ENCODE results near the gene AGMO. TPM values are rescaled to one million over a fixed set of nuclear protein-coding genes. Genes with fewer than 3 reads are reported as not detected.

Gene AGMO
- total RNA-seq, 2 donors from 2014 or later = 1.9 TPM; not detected in 1

DNA sequence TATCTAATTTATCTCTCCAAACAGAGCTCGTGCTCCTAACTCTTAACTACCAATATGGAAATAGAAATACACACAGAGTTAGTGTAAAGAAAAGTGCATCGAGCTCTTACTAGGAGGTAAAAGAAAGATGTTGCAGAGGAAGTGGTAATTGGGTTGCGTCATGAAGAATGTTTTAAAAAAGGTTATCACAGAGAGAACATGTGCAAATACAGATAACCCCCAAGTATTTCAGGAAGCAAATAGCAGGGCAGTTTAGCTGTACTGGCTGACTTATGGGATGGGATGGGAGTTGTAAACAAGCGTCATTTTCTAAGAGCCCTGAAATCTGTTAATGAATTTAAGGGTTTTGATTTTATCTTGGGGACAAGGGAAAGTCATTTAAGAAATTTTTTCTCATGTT lies 153.9 kb downstream of the AGMO start:
- no peaks in the 10 kb centered on the region for H3K9me3 Mint-ChIP-seq
- H3K36me3 ChIP-seq (ENCODE audit: control insufficient read depth, insufficient read depth, low read length) = no peaks in the 10 kb centered on the region
- peaks cover 13% of the 10 kb centered on the region for H3K4me1 Mint-ChIP-seq
- H3K4me1 ChIP-seq (ENCODE audit: control insufficient read depth, insufficient read depth, low read length) = no peaks in the 10 kb centered on the region
- no peak for DNase-seq
- H3K36me3 Mint-ChIP-seq (ENCODE audit: low read depth) = no peaks in the 10 kb centered on the region
- no peak overlapping the region for H3K27ac Mint-ChIP-seq
- H3K4me3 ChIP-seq (ENCODE audit: low read length) = no peak overlapping the region
- no peak overlapping the region for H3K9ac ChIP-seq (ENCODE audit: extremely low read depth, low read length, poor library complexity, severe bottlenecking)
- no peaks in the 10 kb centered on the region for H3K27me3 Mint-ChIP-seq (ENCODE audit: insufficient read depth)
- no peak overlapping the region for H3K27ac ChIP-seq (ENCODE audit: low read depth, low read length)
- no peak overlapping the region for H3K4me3 Mint-ChIP-seq
- no peaks in the 10 kb centered on the region for H3K27me3 ChIP-seq (ENCODE audit: control insufficient read depth, insufficient read depth, low read length, poor library complexity, severe bottlenecking)
- no peaks in the 10 kb centered on the region for H3K9me3 ChIP-seq (ENCODE audit: control insufficient read depth, low read length)
- TF ChIP-seq, protein P1, sequence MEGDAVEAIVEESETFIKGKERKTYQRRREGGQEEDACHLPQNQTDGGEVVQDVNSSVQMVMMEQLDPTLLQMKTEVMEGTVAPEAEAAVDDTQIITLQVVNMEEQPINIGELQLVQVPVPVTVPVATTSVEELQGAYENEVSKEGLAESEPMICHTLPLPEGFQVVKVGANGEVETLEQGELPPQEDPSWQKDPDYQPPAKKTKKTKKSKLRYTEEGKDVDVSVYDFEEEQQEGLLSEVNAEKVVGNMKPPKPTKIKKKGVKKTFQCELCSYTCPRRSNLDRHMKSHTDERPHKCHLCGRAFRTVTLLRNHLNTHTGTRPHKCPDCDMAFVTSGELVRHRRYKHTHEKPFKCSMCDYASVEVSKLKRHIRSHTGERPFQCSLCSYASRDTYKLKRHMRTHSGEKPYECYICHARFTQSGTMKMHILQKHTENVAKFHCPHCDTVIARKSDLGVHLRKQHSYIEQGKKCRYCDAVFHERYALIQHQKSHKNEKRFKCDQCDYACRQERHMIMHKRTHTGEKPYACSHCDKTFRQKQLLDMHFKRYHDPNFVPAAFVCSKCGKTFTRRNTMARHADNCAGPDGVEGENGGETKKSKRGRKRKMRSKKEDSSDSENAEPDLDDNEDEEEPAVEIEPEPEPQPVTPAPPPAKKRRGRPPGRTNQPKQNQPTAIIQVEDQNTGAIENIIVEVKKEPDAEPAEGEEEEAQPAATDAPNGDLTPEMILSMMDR (conservative IDR thresholded peaks at IDR 0.05) = no peak
- 83 to 91% methylated on average over 1 to 4 of the region's 4 CpGs for WGBS, 2 experiments (ENCODE audit: insufficient coverage in 1 of 2, insufficient read length in 1 of 2)

DNA sequence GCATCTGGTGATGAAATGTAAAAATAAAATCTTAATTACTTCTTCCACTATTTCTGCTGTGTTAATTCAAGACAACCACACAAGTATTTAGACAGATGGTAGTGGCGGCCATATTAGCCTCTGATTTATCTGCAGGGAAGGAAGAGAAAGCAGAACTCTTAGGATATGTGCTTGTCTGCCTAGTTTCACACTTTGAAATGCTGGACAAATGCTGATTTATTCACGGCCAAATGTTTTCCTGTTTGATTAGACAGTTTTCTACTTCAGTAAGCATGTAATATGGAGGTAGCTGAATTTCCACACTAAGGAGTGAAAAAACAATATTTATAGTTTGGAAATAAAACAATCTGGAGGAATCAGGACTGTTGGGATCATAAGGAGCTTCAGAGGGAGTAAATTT lies 158.1 kb downstream of the AGMO start:
- Histone ChIP-seq H3K4me3 (ENCODE audit: low read length) (no peak overlapping the region), H3K4me1 (ENCODE audit: control insufficient read depth, insufficient read depth, low read length) (no peaks in the 10 kb centered on the region), H3K36me3 (ENCODE audit: control insufficient read depth, insufficient read depth, low read length) (no peaks in the 10 kb centered on the region), H3K27ac (ENCODE audit: low read depth, low read length) (no peak overlapping the region), H3K9ac (ENCODE audit: extremely low read depth, low read length, poor library complexity, severe bottlenecking) (no peak overlapping the region), H3K27me3 (ENCODE audit: control insufficient read depth, insufficient read depth, low read length, poor library complexity, severe bottlenecking) (no peaks in the 10 kb centered on the region), H3K9me3 (ENCODE audit: control insufficient read depth, low read length) (no peaks in the 10 kb centered on the region)
- Mint-ChIP-seq H3K9me3 (no peaks in the 10 kb centered on the region), H3K36me3 (ENCODE audit: low read depth) (no peaks in the 10 kb centered on the region), H3K27me3 (ENCODE audit: insufficient read depth) (no peaks in the 10 kb centered on the region), H3K4me3 (no peak overlapping the region), H3K4me1 (peaks cover 7% of the 10 kb centered on the region), H3K27ac (peak overlapping the region; percentile 20)
- TF ChIP-seq, protein P1 (conservative IDR thresholded peaks at IDR 0.05) = no peak
- DNase-seq = no peak
- WGBS, 2 experiments (ENCODE audit: insufficient coverage in 1 of 2, insufficient read length in 1 of 2) = 89 to 100% methylated on average over 1 to 2 of the region's 2 CpGs

DNA sequence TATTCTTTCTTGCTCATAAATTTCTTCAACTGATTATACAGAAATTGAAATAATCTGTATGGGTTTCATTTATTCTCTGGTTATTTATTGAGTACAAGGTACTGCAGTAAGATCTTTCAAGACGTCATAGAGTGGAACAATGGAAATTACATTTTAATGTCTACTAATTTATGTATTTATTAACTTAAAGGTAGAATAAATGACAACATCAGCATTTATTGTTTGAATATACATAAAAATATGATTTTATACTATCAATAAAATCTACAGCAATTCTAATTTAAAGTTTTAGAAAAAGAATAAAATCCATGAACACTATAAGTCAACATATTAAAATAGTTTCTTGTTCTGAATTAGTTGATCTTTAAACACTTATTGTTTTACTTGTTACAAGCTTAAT lies 158.5 kb downstream of the AGMO start:
- TF ChIP-seq, protein P1 (conservative IDR thresholded peaks at IDR 0.05) = no peak
- no peak overlapping the region for H3K4me3 Mint-ChIP-seq

More for the DNA sequence above, 158.5 kb downstream of the AGMO start:
- no peak overlapping the region for H3K27ac Mint-ChIP-seq
- no peaks in the 10 kb centered on the region for H3K4me1 ChIP-seq (ENCODE audit: control insufficient read depth, insufficient read depth, low read length)
- WGBS, 2 experiments (ENCODE audit: insufficient coverage in 1 of 2, insufficient read length in 1 of 2) = no CpG with 5 or more reads among the region's 1 CpG
- no peak overlapping the region for H3K27ac ChIP-seq (ENCODE audit: low read depth, low read length)
- no peaks in the 10 kb centered on the region for H3K9me3 Mint-ChIP-seq
- H3K9me3 ChIP-seq (ENCODE audit: control insufficient read depth, low read length) = no peaks in the 10 kb centered on the region
- H3K4me3 ChIP-seq (ENCODE audit: low read length) = no peak overlapping the region
- peaks cover 5% of the 10 kb centered on the region for H3K4me1 Mint-ChIP-seq
- no peaks in the 10 kb centered on the region for H3K36me3 ChIP-seq (ENCODE audit: control insufficient read depth, insufficient read depth, low read length)
- no peaks in the 10 kb centered on the region for H3K36me3 Mint-ChIP-seq (ENCODE audit: low read depth)
- no peak overlapping the region for H3K9ac ChIP-seq (ENCODE audit: extremely low read depth, low read length, poor library complexity, severe bottlenecking)
- DNase-seq = no peak
- no peaks in the 10 kb centered on the region for H3K27me3 ChIP-seq (ENCODE audit: control insufficient read depth, insufficient read depth, low read length, poor library complexity, severe bottlenecking)
- H3K27me3 Mint-ChIP-seq (ENCODE audit: insufficient read depth) = no peaks in the 10 kb centered on the region

All from endodermal cell (in vitro differentiated cells).